B cell (primary cell): ENCODE measurements around the gene MTRF1. TPM values are rescaled to one million over a fixed set of nuclear protein-coding genes. Genes with fewer than 3 reads are reported as not detected.

Experiments used
- ATAC-seq: fragments of 200-7000 bp; cut with Tn5 transposase; one replicate; pipeline ENCODE4 v1.10.0; 2021; ENCODE audit warnings: low read depth, mild to moderate bottlenecking, moderate number of reproducible peaks, moderate library complexity
- CTCF ChIA-PET: fragments of 350-600 bp; sonication (Branson Sonifier 250); formaldehyde crosslinking; loops from one replicate; lab custom pipeline; 2021; ENCODE audit warnings: antibody characterized with exemption, inconsistent platforms; lab: Charles Lee
- POLR2A ChIA-PET: fragments of 350-600 bp; sonication (Branson Sonifier 250); formaldehyde crosslinking; loops from one replicate; lab custom pipeline; 2021; ENCODE audit warnings: antibody characterized with exemption; lab: Charles Lee
- DNase-seq: peaks from one replicate; pipeline ENCODE4 v3.0.0; 2013
- H2AFZ ChIP-seq: 2 replicates; pipeline ENCODE4 v1.6.1; 2012; ENCODE audit warnings: mild to moderate bottlenecking, low read depth, low read length; ENCODE audit not compliant: insufficient read depth, poor library complexity, severe bottlenecking
- H3K27ac ChIP-seq, 2 donors: 1 replicate in 1 of 2; 2 replicates in 1 of 2; pipeline ENCODE4 v1.5.1; 2012 to 2013; ENCODE audit warnings: low read length in 2 of 2, mild to moderate bottlenecking in 2 of 2, moderate library complexity in 1 of 2
- H3K27me3 ChIP-seq, 4 experiments: fragments of 200-600 bp in 1 of 4; sonication (generic) in 1 of 4; replicated peaks in 1 of 4; 1 replicate in 2 of 4; 2 replicates in 2 of 4; pipeline versions ENCODE4 v1.6.1 to v1.7.0; 2013 to 2016; ENCODE audit warnings: low read length in 3 of 4, mild to moderate bottlenecking in 2 of 4, mixed read lengths in 1 of 4, moderate library complexity in 1 of 4; ENCODE audit not compliant: insufficient read depth in 4 of 4, control insufficient read depth in 3 of 4; ENCODE audit errors: control extremely low read depth in 1 of 4
- H3K36me3 ChIP-seq, 2 experiments: replicated peaks in 1 of 2; 1 replicate in 1 of 2; 2 replicates in 1 of 2; pipeline versions ENCODE4 v1.6.1 to v1.7.1; 2013; ENCODE audit warnings: low read length in 1 of 2; ENCODE audit not compliant: insufficient read depth in 2 of 2, control insufficient read depth in 1 of 2; ENCODE audit errors: control extremely low read depth in 1 of 2, extremely low read depth in 1 of 2
- H3K4me1 ChIP-seq, 2 donors: fragments of 200-600 bp in 1 of 2; sonication (generic) in 1 of 2; 1 replicate in 1 of 2; 2 replicates in 1 of 2; pipeline versions ENCODE4 v1.5.1 to v1.6.1; 2013 to 2017; ENCODE audit warnings: low read length in 2 of 2; ENCODE audit not compliant: control insufficient read depth in 2 of 2, insufficient read depth in 2 of 2
- H3K4me2 ChIP-seq: replicated peaks from 2 replicates; pipeline ENCODE3; 2012; ENCODE audit warnings: mild to moderate bottlenecking, low read depth, low read length; ENCODE audit not compliant: poor library complexity, severe bottlenecking
- H3K4me3 ChIP-seq, 5 experiments: fragments of 200-600 bp in 1 of 5; sonication (generic) in 1 of 5; 1 replicate in 3 of 5; 2 replicates in 2 of 5; pipeline versions ENCODE4 v1.5.1 to v1.7.0; 2011 to 2016; ENCODE audit warnings: low read length in 4 of 5, mild to moderate bottlenecking in 4 of 5, low read depth in 2 of 5, control low read depth in 1 of 5, moderate library complexity in 1 of 5; ENCODE audit not compliant: insufficient read depth in 1 of 5; ENCODE audit errors: control extremely low read depth in 1 of 5, extremely low read depth in 1 of 5
- H3K79me2 ChIP-seq: fragments of 200-600 bp; sonication (generic); one replicate; pipeline ENCODE4 v1.6.0; 2016; ENCODE audit warnings: low read length; ENCODE audit not compliant: control insufficient read depth, insufficient read depth
- H3K9ac ChIP-seq: fragments of 200-600 bp; sonication (generic); 2 replicates; pipeline ENCODE4 v1.6.1; 2017; ENCODE audit warnings: mild to moderate bottlenecking, low read length, moderate library complexity
- H3K9me3 ChIP-seq, 3 donors: one replicate each; pipeline versions ENCODE4 v1.6.1 to v1.7.1; 2013; ENCODE audit warnings: low read length in 2 of 3; ENCODE audit not compliant: control insufficient read depth in 2 of 3, insufficient read depth in 1 of 3; ENCODE audit errors: control extremely low read depth in 1 of 3
- H4K20me1 ChIP-seq: 2 replicates; pipeline ENCODE4 v1.6.0; 2012; ENCODE audit warnings: mild to moderate bottlenecking, low read length; ENCODE audit not compliant: insufficient read depth, control insufficient read depth, poor library complexity, severe bottlenecking
- H3K27ac Mint-ChIP-seq: one replicate; pipeline ENCODE4 v1.8.0; 2021; ENCODE audit warnings: mixed read lengths
- H3K27me3 Mint-ChIP-seq: one replicate; pipeline ENCODE4 v1.8.0; 2021; ENCODE audit warnings: mixed read lengths
- H3K4me1 Mint-ChIP-seq: one replicate; pipeline ENCODE4 v1.8.0; 2021; ENCODE audit warnings: mixed read lengths
- H3K4me3 Mint-ChIP-seq: one replicate; pipeline ENCODE4 v1.8.0; 2021; ENCODE audit warnings: mixed read lengths
- H3K9me3 Mint-ChIP-seq: one replicate; pipeline ENCODE4 v1.8.0; 2022; ENCODE audit warnings: mixed read lengths; ENCODE audit not compliant: insufficient read depth
- CTCF ChIP-seq: fragments of 200-600 bp; IDR thresholded peaks from one replicate; pipeline ENCODE4 v1.8.0; 2022; ENCODE audit warnings: antibody characterized with exemption, mild to moderate bottlenecking
- EZH2 ChIP-seq: IDR thresholded peaks from 2 replicates; pipeline ENCODE4 v1.6.1; 2012; ENCODE audit warnings: borderline replicate concordance, low read depth, mild to moderate bottlenecking, moderate library complexity, low read length; ENCODE audit not compliant: insufficient read depth, poor library complexity, severe bottlenecking
- WGBS: methylation state at CpG from one replicate; pipeline ENCODE4 v1.1.5; 2013; ENCODE audit warnings: missing lambda C conversion rate; ENCODE audit not compliant: insufficient coverage; 5-methylcytosine and 5-hydroxymethylcytosine counted together
- intact Hi-C: fragments of 100-400 bp; cut with micrococcal nuclease; formaldehyde crosslinking; loops from one replicate; pipeline ENCODE4 v1.10.0; 2022
- polyA plus RNA-seq: library from polyadenylated mRNA; depleted of rRNA; stranded (reverse); fragments of >200 nt; gene quantifications from 2 replicates; pipeline ENCODE4 v1.2.3, GENCODE V29; 2012
- total RNA-seq, 2 donors: library from RNA; stranded (reverse); fragments of 120-200 nt in 1 of 2; gene quantifications; 1 replicate in 1 of 2; 2 replicates in 1 of 2; pipeline versions ENCODE4 v1.2.3 to v1.2.4, GENCODE V29; 2013 to 2022

Gene MTRF1
- total and polyA plus RNA-seq, 2 donors (not counting 1 experiment from before 2014, with no cell fraction given): 24.4 to 36.0 TPM

GRCh38 chr13:41216160-41216559, 47.2 kb downstream of the MTRF1 start:
- POLR2A ChIA-PET: interaction anchor here (0.6 kb wide), 1 partner anchor 40 kb away, joined by 3 read pairs; no protein-coding TSS in a partner anchor
- Histone ChIP-seq H4K20me1 (no peaks in the 10 kb centered on the region), H3K4me3 (no peak overlapping the region), H3K9ac (no peak overlapping the region), H3K27ac (no peak overlapping the region), H3K4me2 (no peak overlapping the region), H3K36me3 (no peaks in the 10 kb centered on the region), H3K9me3 (peaks cover 0 to 4% (median 0%) of the 10 kb centered on the region in 3 donors), H3K27me3 (no peaks in the 10 kb centered on the region), H3K4me1 (no peaks in the 10 kb centered on the region), H2AFZ (no peak overlapping the region), H3K79me2 (no peaks in the 10 kb centered on the region)
- intact Hi-C loops: no loop called here
- H3K4me1 Mint-ChIP-seq: no peaks in the 10 kb centered on the region
- no peak for TF ChIP-seq CTCF
- no peak for TF ChIP-seq EZH2
- no peaks in the 10 kb centered on the region for H3K27me3 Mint-ChIP-seq
- H3K4me3 Mint-ChIP-seq: no peak overlapping the region
- H3K9me3 Mint-ChIP-seq: peaks cover 6% of the 10 kb centered on the region
- DNase-seq (no peak), ATAC-seq (no peak)
- CTCF ChIA-PET: interaction anchor here (0.6 to 1.9 kb wide), 5 partner anchors 12 to 1590 kb away, joined by 3 to 6 read pairs (median 4); no protein-coding TSS in a partner anchor
- H3K27ac Mint-ChIP-seq: no peak overlapping the region

GRCh38 chr13:41213919-41214318, 49.5 kb downstream of the MTRF1 start:
- peaks cover 8% of the 10 kb centered on the region for H3K9me3 Mint-ChIP-seq
- no peaks in the 10 kb centered on the region for H3K27me3 Mint-ChIP-seq
- intact Hi-C loops: no loop called here
- TF ChIP-seq CTCF: no peak
- TF ChIP-seq EZH2: no peak
- Histone ChIP-seq H3K4me2 (no peak overlapping the region), H3K9me3 (peaks cover 0 to 11% (median 1%) of the 10 kb centered on the region in 3 donors), H3K36me3 (no peaks in the 10 kb centered on the region), H3K79me2 (no peaks in the 10 kb centered on the region), H3K27me3 (no peaks in the 10 kb centered on the region), H2AFZ (no peak overlapping the region), H3K4me1 (no peaks in the 10 kb centered on the region), H3K27ac (no peak overlapping the region), H3K9ac (no peak overlapping the region), H3K4me3 (no peak overlapping the region), H4K20me1 (no peaks in the 10 kb centered on the region)
- ChIA-PET POLR2A (no interaction called here), CTCF (interaction anchor here (0.6 kb wide), 1 partner anchor 205 kb away, joined by 6 read pairs; no protein-coding TSS in a partner anchor)
- ATAC-seq: no peak
- no peak overlapping the region for H3K4me3 Mint-ChIP-seq
- no peaks in the 10 kb centered on the region for H3K4me1 Mint-ChIP-seq
- WGBS: 64% methylated on average over 3 of the region's 3 CpGs
- H3K27ac Mint-ChIP-seq: no peak overlapping the region
- DNase-seq: no peak
